Measurements from ENCODE around the gene NTMT1. TPM values are rescaled to one million over a fixed set of nuclear protein-coding genes. Genes with fewer than 3 reads are reported as not detected.

Gene NTMT1
- total and polyA plus RNA-seq, 4 experiments from 2014 or later: 45.0 to 55.1 (median 46.9) TPM

DNA sequence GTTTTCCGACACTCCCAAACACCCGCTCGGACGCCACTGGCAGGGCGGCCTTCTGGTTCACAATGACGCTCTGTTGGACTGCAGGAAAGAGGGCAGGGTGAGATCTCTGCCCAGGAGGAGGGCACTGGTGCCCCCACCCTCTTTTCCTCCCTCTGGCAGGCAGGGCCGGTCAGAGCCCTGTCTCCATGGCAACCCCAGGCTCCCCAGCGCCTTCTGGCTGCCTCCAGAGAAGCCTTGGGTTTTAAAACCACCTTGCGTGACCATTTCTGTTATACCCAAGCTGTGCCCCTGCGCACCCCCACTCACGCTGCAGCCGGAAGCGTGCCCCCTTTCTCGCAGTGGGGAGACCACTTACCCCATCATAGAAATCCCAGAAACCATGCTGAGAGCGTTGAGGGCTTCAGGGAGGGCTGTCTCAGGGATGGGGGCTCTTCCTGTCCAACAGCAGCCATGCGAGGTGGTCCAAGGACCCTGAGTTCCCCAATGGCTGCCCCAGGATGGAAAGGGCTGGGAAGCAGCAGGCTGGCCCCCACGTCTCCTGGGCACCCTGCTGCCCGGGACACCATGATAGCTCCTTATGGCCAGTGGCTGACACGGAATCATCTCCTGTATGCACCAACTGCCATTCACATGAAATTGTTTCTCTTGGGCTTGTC lies 12.3 kb upstream of the NTMT1 start:
- Mint-ChIP-seq H3K27ac (no peak overlapping the region), H3K4me1 (peaks cover 9 to 18% (median 16%) of the 10 kb centered on the region in 4 donors), H3K9me3 (no peaks in the 10 kb centered on the region), H3K4me3 (peak overlapping the region in 1 of 8 donors; percentile 10), H3K27me3 (peaks cover 0 to 2% of the 10 kb centered on the region in 2 donors), H3K36me3 (no peaks in the 10 kb centered on the region)
- Histone ChIP-seq H3K27ac (ENCODE audit: low read depth, low read length) (no peak overlapping the region), H3K9me3 (ENCODE audit: control insufficient read depth in 1 of 2, low read length in 2 of 2) (no peaks in the 10 kb centered on the region), H3K4me3 (ENCODE audit: low read length in 2 of 2) (no peak overlapping the region), H3K36me3 (ENCODE audit: insufficient read depth, low read length) (no peaks in the 10 kb centered on the region), H3K4me1 (ENCODE audit: insufficient read depth, low read length) (peaks cover 14% of the 10 kb centered on the region), H3K27me3 (ENCODE audit: insufficient read depth, low read length) (no peaks in the 10 kb centered on the region)
- DNase-seq: no peak
- intact Hi-C loops (cut with micrococcal nuclease): no loop called here
- ChIA-PET CTCF (ENCODE audit: partially characterized antibody) (interaction anchor here (1.4 to 5.1 kb wide), 6 partner anchors 11 to 482 kb away, joined by 3 to 51 read pairs (median 20); partner anchors contain the start of gene NTMT1), POLR2A (ENCODE audit: partially characterized antibody) (no interaction called here)

DNA sequence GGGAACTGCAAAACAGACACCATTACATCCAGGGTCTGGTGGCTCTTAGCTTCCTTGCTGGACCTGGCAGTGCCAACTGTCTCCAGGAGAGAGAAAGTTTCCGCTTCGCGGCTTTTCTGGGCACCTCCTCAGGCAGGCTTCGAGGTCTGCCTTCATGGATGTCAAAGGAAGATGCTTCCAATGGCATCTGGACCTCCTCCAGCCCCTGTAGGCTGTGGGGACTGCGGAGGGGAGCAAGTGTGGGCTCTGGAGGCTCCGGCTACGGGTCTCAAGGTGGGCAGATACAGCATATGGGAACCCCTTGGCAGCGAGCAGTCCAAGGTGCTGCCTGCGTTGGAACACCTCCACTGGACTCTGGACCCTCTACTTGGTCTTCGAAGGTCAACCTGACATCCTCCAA lies 11.0 kb upstream of the NTMT1 start:
- Histone ChIP-seq H3K4me1 (ENCODE audit: insufficient read depth, low read length) (peaks cover 15% of the 10 kb centered on the region), H3K9me3 (ENCODE audit: control insufficient read depth in 1 of 2, low read length in 2 of 2) (no peaks in the 10 kb centered on the region), H3K27me3 (ENCODE audit: insufficient read depth, low read length) (peaks cover 10% of the 10 kb centered on the region), H3K4me3 (ENCODE audit: low read length in 2 of 2) (no peak overlapping the region), H3K36me3 (ENCODE audit: insufficient read depth, low read length) (no peaks in the 10 kb centered on the region), H3K27ac (ENCODE audit: low read depth, low read length) (no peak overlapping the region)
- H3K27me3 Mint-ChIP-seq: peaks cover 6 to 9% of the 10 kb centered on the region in 2 donors
- CTCF ChIA-PET (ENCODE audit: partially characterized antibody): interaction anchor here (1.4 to 5.1 kb wide), 3 partner anchors 9 to 475 kb away, joined by 3 to 51 read pairs (median 5); partner anchors contain the start of gene NTMT1
- H3K27ac Mint-ChIP-seq: no peak overlapping the region
- no peaks in the 10 kb centered on the region for H3K36me3 Mint-ChIP-seq
- peaks cover 9 to 17% (median 14%) of the 10 kb centered on the region in 4 donors for H3K4me1 Mint-ChIP-seq
- intact Hi-C loops (cut with micrococcal nuclease): no loop called here
- no peak overlapping the region for H3K4me3 Mint-ChIP-seq
- no peak for DNase-seq
- POLR2A ChIA-PET (ENCODE audit: partially characterized antibody): no interaction called here
- H3K9me3 Mint-ChIP-seq: no peaks in the 10 kb centered on the region

- Mint-ChIP-seq H3K27ac (no peak overlapping the region), H3K27me3 (peaks cover 6 to 9% of the 10 kb centered on the region in 2 donors), H3K4me1 (peaks cover 9 to 16% (median 13%) of the 10 kb centered on the region in 4 donors), H3K9me3 (no peaks in the 10 kb centered on the region), H3K4me3 (no peak overlapping the region), H3K36me3 (no peaks in the 10 kb centered on the region)
- H3K27me3 ChIP-seq (ENCODE audit: insufficient read depth, low read length): peaks cover 12% of the 10 kb centered on the region
- CTCF ChIA-PET (ENCODE audit: partially characterized antibody): interaction anchor here (2.0 to 5.1 kb wide), 2 partner anchors 9 to 484 kb away, joined by 8 to 51 read pairs; partner anchors contain the start of gene NTMT1
- intact Hi-C loops (cut with micrococcal nuclease): no loop called here
- H3K4me1 ChIP-seq (ENCODE audit: insufficient read depth, low read length): peaks cover 18% of the 10 kb centered on the region
- H3K27ac ChIP-seq (ENCODE audit: low read depth, low read length): no peak overlapping the region
- DNase-seq: no peak
- no peak overlapping the region for H3K4me3 ChIP-seq (ENCODE audit: low read length in 2 of 2)
- POLR2A ChIA-PET (ENCODE audit: partially characterized antibody): no interaction called here
- no peaks in the 10 kb centered on the region for H3K36me3 ChIP-seq (ENCODE audit: insufficient read depth, low read length)
- no peaks in the 10 kb centered on the region for H3K9me3 ChIP-seq (ENCODE audit: control insufficient read depth in 1 of 2, low read length in 2 of 2)
Measured at GRCh38 chr9:129615407-129616285, 10.3 kb upstream of the NTMT1 start.

DNA sequence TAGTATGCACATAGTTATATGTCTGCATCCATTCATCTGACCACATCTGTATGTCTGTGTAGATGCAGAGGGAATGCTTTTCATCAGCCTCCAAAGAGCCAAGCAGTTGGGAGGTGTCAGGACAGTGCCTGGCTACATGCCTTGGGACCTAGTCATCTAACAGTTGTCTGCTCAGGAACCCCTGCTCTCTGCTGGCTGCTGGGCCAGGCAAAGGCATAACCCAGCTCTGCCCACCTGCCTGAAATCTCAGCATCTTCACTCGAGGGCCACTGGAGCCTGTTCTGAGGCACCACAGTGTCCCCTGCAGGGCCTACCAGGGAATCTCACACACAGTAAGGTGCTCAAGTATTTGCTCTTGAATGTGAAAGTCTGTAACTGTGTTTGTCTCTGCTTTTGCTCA lies 8.8 kb upstream of the NTMT1 start:
- ChIA-PET CTCF (ENCODE audit: partially characterized antibody) (interaction anchor here (2.0 kb wide), 1 partner anchor 486 kb away, joined by 8 read pairs; no protein-coding TSS in a partner anchor), POLR2A (ENCODE audit: partially characterized antibody) (no interaction called here)
- H3K36me3 ChIP-seq (ENCODE audit: insufficient read depth, low read length): no peaks in the 10 kb centered on the region
- intact Hi-C loops (cut with micrococcal nuclease): no loop called here
- no peak overlapping the region for H3K27ac ChIP-seq (ENCODE audit: low read depth, low read length)
- Mint-ChIP-seq H3K27me3 (peaks cover 14 to 20% of the 10 kb centered on the region in 2 donors), H3K27ac (no peak overlapping the region), H3K4me3 (no peak overlapping the region), H3K9me3 (no peaks in the 10 kb centered on the region), H3K36me3 (no peaks in the 10 kb centered on the region), H3K4me1 (peaks cover 6 to 17% (median 12%) of the 10 kb centered on the region in 4 donors)
- H3K27me3 ChIP-seq (ENCODE audit: insufficient read depth, low read length): peaks cover 17% of the 10 kb centered on the region
- H3K9me3 ChIP-seq (ENCODE audit: control insufficient read depth in 1 of 2, low read length in 2 of 2): no peaks in the 10 kb centered on the region
- H3K4me1 ChIP-seq (ENCODE audit: insufficient read depth, low read length): peaks cover 13% of the 10 kb centered on the region
- no peak for DNase-seq
- no peak overlapping the region for H3K4me3 ChIP-seq (ENCODE audit: low read length in 2 of 2)

GRCh38 chr9:129619787-129620668 lies 5.9 kb upstream of the NTMT1 start:
- H3K27ac ChIP-seq (ENCODE audit: low read depth, low read length): no peak overlapping the region
- no peak for DNase-seq
- peak overlapping the region in 6 of 8 donors; percentile 8 to 65 (median 36) for H3K4me3 Mint-ChIP-seq
- peaks cover 14 to 27% of the 10 kb centered on the region in 2 donors for H3K27me3 Mint-ChIP-seq
- ChIA-PET POLR2A (ENCODE audit: partially characterized antibody) (interaction anchor here (0.7 to 1.2 kb wide), 2 partner anchors 9 to 442 kb away, joined by 3 read pairs; partner anchors contain the start of gene IER5L), CTCF (ENCODE audit: partially characterized antibody) (interaction anchor here (1.2 to 8.9 kb wide), 4 partner anchors 10 to 489 kb away, joined by 3 to 151 read pairs (median 59); no protein-coding TSS in a partner anchor)
- H3K36me3 Mint-ChIP-seq: peaks cover 0 to 5% of the 10 kb centered on the region in 2 donors
- H3K4me1 Mint-ChIP-seq: peaks cover 11 to 33% (median 19%) of the 10 kb centered on the region in 4 donors
- intact Hi-C loops (cut with micrococcal nuclease): no loop called here
- H3K9me3 ChIP-seq (ENCODE audit: control insufficient read depth in 1 of 2, low read length in 2 of 2): no peaks in the 10 kb centered on the region
- no peak overlapping the region for H3K27ac Mint-ChIP-seq
- H3K9me3 Mint-ChIP-seq: no peaks in the 10 kb centered on the region
- H3K4me3 ChIP-seq (ENCODE audit: low read length in 2 of 2): no peak overlapping the region
- H3K27me3 ChIP-seq (ENCODE audit: insufficient read depth, low read length): peaks cover 17% of the 10 kb centered on the region
- peaks cover 25% of the 10 kb centered on the region for H3K4me1 ChIP-seq (ENCODE audit: insufficient read depth, low read length)
- H3K36me3 ChIP-seq (ENCODE audit: insufficient read depth, low read length): no peaks in the 10 kb centered on the region

GRCh38 chr9:129620669-129621295 lies 5.2 kb upstream of the NTMT1 start, which contains the start of gene C9orf50:
Gene C9orf50 (minus strand): TSS chr9:129621101. CDS start chr9:129620574, 527 bp downstream.
- Histone ChIP-seq H3K9me3 (ENCODE audit: control insufficient read depth in 1 of 2, low read length in 2 of 2) (no peaks in the 10 kb centered on the region), H3K27ac (ENCODE audit: low read depth, low read length) (no peak within 1 kb of the TSS), H3K27me3 (ENCODE audit: insufficient read depth, low read length) (peaks cover 17% of the 10 kb centered on the region), H3K36me3 (ENCODE audit: insufficient read depth, low read length) (no peaks in the 10 kb centered on the region), H3K4me1 (ENCODE audit: insufficient read depth, low read length) (peaks cover 32% of the 10 kb centered on the region), H3K4me3 (ENCODE audit: low read length in 2 of 2) (no peak within 1 kb of the TSS)
- H3K27ac Mint-ChIP-seq: peak within 1 kb of the TSS in 2 of 7 donors; percentile 2 to 7
- peak within 1 kb of the TSS in 5 of 8 donors; percentile 30 to 67 (median 54) for H3K4me3 Mint-ChIP-seq
- intact Hi-C loops (cut with micrococcal nuclease): no loop called here
- H3K4me1 Mint-ChIP-seq: peaks cover 11 to 39% (median 23%) of the 10 kb centered on the region in 4 donors
- no peaks in the 10 kb centered on the region for H3K9me3 Mint-ChIP-seq
- ChIA-PET CTCF (ENCODE audit: partially characterized antibody) (interaction anchor here (1.2 to 8.9 kb wide), 5 partner anchors 10 to 490 kb away, joined by 3 to 151 read pairs (median 5); no protein-coding TSS in a partner anchor), POLR2A (ENCODE audit: partially characterized antibody) (interaction anchor here (0.7 to 1.2 kb wide), 2 partner anchors 10 to 443 kb away, joined by 3 read pairs; partner anchors contain the start of gene IER5L)
- no peak for DNase-seq
- H3K36me3 Mint-ChIP-seq: peaks cover 0 to 6% of the 10 kb centered on the region in 2 donors
- peaks cover 14 to 28% of the 10 kb centered on the region in 2 donors for H3K27me3 Mint-ChIP-seq

Data from CD4-positive, alpha-beta memory T cell (primary cell).